Measurements from ENCODE around the gene PTK7.
"Not testable (repeated sequence)": the region's sequence is repeated elsewhere in the genome, so short reads cannot be mapped to it uniquely, and the experiment has no call there.

PTK7 gene

DNA sequence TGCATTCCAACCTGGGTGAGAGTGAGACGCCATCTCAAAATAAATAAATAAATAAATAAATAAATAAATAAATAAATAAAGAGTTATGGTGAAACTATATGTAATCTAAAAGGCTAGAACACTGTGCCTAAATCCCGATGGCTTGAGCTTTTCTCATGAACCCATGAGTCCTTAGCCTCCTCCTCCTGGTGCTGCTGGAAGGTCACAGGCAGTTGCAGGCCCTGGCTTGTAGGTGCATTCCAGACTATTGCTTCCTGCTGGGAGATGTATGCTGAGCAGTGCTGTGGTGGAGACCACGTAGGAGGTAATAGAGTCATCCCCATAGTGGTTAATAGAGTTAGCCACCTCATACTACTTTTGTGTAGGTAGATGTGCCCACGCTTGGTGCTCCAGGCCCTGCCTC is 12.5 kb downstream of the PTK7 start:
- peak in 1 of 2 donors; percentile 9 for DNase-seq

DNA sequence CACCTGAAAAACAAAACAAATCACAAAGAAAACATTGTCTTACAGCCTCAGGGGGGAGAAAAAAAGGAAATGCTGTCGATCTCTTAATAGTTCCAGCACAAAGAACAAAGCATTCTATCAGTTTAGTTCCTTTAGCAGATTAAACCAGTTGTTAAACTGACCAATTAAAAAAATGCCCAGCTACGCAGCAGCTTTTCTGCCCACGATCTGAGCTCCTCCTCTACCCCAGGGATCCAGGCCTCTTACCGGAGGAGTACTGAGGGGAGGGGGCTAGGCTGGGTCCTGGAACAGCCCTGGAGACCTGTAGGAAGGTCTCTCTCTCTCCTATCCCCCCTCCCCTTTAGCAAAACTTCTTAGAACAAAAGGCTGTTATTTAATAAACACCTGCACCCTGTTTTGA is 13.4 kb downstream of the PTK7 start:
- no peak for DNase-seq

DNA sequence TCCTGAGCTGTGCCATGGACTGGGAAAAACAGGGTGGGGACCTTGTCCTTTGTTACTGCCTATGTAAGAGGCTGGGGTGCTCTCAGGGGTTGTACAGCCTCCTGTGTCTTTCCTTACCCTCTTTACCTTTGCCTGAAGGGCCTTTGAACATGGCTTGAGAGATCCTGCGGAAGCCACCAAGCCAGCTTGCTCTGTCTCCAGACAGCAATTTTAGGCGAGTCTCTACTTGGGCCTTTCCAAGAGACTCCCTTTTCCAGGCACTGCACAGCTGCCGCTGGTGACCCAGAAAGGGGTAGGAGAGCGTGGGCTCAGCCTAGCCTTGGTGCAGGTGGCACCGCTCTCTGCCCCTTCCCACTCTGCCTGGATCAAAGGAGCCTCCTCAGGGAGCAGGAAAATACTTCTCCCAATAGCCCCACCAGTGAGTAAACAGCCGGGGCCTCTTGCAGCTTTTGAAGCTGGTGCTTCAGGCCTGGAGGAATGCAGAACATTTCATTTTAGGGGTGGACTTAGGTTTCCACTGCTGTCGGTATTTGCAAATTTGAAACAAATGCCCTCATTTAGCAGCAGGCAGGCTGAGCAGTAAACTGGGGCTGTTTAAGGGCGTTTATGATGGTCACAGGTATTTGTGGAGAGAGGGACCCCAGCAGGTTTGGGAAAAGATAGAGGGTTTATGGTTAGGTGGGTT is 13.9 kb downstream of the PTK7 start:
- DNase-seq: no peak

DNA sequence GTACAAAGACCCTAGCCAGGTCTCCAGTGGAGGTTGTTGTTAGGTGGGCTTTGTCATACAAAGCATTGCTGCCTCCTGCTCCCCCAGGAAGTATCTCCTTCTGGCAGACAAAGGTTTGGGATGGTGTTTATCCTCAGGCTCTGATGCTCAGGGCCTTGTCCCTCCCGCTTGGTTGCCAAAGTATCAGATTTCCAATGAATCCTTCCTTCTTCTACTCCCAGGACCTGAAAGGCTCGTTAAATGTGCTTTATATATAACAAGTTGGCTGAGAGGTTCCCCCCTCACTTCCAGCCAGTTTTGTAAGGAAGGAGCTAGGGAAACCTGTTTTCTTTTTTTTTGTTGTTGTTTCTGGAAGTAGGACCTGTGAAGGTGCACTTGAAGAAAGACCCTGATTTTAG is 14.4 kb downstream of the PTK7 start:
- DNase-seq: no peak

DNA sequence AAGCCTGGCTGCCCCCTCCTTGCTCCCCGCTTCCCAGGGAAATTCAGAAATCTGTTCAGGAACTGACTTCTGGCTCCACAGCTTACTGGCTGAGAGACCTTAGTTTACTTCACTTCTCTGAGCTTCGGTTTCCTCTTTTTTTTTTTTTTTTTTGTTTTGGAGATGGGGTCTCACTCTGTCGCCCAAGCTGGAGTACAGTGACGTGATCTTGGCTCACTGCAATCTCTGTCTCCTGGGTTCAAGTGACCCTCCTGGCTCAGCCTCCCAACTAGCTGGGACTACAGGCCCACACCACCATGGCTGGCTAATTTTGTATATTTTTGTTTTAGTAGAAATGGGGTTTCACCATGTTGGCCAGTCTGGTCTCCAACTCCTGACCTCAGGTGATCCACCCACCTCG is 14.9 kb downstream of the PTK7 start:
- DNase-seq: no peak

DNA sequence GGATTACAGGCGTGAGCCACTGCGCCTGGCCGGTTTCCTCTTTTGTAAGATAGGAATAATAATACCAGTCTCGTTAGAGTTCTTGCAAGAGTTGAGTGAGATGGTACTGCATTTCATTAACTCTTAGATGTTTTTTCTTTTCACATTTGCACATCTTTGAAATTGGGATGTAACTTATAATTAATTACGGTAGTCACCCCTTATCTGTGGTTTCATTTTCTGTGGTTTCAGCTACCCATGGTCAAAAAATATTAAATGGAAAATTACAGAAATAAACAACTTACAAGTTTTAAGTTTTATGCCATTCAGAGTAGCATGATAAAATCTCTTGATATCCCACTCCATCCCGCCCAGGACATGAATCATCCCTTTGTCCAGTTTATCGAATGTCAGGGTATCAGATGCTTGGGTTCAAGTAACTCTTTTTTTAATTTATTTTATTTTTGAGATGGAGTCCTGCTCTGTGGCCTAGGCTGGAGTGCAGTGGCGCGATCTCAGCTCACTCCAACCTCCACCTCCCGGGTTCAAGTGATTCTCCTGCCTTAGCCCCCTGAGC is 15.4 kb downstream of the PTK7 start:
- DNase-seq: no peak

DNA sequence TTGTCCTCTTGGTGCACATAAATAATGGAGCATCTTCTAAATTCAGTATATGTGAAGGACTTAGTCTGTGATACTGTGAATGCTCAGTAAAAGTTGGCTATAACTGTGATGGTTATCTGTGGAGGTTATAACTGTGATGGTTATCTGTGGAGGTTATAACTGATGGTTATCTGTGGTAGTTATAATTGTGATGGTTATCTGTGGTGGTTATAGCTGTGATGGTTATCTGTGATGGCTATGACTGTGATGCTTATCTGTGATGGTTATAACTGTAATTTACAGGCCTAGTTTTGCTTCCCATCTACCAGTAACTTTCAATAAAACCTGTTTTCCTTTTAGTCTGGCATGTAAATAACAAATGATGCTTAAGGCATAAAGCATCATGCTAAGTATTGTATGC is 16.5 kb downstream of the PTK7 start:
- no peak for DNase-seq

DNA sequence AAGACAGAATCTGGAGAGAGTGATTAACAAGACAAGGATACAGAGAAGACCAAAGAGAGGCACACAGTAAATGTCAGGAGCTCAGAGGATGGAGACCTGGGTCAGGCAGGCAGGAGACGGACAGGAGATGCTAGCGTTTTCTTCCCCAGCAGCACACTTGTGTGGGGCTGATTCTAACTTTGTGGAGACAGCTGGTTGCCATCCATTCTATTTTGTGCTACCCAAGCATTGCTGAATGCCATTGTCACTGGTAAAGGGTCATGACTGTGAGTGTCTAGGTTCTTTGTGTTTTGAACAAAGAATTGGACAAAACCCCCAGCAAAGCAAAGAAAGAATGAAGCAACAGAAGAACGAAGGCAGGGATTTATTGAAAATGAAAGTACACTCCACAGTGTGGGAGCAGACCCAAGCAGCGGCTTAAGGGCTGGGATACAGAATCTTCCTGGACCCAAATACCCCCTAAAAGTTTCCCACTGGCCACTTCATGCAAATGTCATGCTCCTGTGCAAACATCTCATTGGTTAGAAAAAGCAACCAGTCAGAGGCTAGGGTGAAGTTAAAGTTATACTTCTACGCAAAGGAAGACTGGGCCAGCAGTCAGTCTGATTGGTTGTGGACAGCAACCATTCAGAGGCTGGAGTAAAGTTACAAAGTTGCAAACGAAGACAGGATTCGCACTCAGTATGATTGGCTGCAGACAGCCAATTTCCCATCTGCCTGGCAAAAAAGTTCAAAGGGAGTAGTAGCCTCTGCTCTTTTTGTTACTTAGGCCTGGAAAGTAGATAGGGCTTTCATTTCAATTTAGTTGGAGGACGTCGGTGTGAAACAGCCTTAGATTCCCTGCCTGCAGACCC is 17.5 kb downstream of the PTK7 start:
- DNase-seq: peak; percentile 7 to 41

DNA sequence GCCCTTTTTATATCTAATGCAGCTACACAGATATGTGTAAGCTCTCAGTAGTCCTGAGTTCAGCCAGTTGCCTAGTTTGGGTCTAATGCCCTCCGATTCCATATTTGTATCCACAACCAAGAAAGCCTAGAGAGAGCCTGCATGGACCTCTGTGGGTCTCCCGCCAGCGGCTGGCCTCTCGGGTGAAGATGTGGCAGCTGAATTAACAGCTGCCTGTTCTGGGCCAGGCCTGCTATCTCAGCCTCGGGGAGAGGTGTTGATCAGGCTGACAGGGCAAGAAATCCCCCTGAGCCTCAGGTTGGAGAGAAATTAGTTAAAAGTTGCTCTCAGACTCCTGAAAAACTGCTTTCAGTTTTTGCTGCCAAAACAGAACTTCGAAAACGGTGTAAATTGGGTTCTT is 19.8 kb downstream of the PTK7 start:
- DNase-seq: no peak

DNA sequence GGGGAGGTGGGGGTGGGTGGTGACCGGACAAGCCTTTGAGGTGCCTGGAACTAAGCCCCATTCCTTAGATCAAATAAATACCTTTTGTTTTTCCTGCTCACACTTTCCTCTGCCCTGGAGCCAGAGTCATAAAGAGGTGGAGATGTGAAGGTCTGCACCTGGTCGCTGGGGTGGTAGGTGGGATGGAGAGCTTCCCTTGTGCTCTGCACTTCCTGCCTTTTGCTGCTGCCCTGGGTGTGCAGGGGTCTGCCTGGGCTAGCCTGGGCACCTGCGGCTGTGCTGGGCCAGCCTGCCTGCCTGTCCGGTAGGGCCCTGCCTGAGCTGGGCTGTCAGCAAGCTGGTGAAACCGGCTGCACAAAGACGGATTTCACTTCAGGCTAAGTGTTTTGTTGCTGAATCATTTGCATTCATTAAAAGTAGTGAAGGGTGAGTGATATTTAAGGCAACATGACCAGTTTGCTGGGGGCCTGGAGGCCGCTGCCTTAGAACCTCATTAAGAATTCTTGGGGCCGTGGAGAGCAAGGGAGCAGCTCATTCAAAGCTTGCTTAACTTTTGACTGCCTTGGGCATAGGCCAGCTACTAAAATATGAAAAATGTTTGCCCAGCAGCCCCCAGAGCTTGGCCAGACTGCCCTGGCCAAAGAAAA is 20.5 kb downstream of the PTK7 start:
- DNase-seq: no peak

DNA sequence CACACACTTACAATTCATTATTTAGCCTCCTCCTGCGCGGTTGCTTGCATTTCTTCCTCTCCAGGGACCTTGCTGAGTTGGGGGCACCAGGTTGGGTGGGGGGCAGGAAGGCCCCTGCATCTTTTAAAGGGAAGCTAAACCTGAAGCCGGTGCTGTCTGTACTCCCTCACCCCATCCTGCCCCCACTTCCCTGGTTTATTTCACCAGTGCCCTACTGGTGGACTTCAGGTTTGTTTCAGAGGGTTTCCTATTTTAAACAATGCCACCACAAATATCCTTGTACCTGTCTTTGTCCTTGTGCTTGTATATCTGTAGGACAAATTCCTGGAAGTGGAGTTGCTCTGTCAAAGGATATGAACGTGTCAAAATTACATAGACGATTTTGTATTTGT is 21.0 kb downstream of the PTK7 start:
- no peak for DNase-seq

DNA sequence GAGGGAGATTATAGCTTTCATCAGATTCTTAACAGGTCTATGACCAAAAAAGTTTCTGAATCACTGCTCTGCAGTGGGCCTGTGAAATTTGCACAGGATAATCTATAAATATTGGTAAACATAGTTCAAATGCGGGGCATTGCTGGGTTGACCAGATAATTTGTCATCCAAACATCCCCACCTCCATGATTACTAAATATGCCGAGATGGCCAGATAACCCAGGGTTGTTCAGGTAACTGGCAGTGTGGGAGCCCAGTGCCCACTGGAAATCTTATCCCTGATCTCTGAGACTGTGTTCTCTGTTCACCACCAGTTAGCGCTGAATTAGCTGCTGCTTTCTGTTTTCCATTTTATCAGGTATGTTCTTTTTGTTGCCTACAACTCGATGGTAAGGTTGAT is 21.4 kb downstream of the PTK7 start:
- DNase-seq: no peak

DNA sequence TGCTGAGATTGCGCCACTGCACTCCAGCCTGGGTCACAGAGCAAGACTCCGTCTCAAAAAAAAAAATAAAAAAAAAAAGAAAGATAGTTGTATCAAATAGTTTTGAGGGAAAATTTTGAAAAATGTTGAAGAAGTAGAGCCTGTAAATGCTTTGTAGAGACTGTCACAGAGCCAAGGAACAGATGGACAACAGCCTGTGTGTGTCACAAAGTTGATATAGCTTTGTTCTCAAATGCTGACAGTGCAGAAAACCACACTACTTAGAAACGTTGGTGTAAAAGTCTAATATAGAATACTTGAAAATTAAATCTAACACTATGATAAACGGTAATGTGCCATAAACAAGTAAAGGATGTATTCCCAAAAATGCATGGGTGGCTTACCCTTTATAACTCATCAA is 25.4 kb downstream of the PTK7 start:
- no peak for DNase-seq

DNA sequence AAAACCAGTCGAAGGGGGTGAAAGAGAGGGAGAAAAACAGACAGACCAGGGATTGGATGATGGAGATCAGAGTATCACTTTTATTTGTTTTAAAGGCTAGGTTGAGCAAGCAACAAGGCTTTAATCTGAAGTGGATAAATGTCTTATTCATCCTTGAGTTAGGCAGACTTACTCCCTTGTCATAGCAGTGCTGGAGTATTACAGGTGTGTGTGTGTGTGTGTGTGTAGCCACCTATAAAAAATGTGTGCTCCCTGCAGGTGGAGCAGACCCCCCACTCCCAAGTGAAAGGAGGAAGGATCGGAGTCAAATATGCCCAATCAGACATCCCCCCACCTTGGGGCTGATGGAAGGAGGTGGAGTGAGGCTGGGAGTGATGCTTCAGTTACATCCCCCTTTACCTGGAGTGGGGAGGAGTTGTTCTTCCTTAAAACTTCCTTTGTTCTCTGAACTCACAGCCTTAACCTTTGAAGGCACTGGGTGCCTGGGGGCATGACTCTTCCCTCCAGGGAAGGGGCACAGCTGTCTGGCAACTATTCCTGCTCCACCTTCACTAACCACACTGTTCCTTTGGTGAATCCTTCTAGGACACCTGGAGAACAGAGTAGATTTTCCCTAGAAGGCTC is 27.3 kb downstream of the PTK7 start:
- DNase-seq: no peak

DNA sequence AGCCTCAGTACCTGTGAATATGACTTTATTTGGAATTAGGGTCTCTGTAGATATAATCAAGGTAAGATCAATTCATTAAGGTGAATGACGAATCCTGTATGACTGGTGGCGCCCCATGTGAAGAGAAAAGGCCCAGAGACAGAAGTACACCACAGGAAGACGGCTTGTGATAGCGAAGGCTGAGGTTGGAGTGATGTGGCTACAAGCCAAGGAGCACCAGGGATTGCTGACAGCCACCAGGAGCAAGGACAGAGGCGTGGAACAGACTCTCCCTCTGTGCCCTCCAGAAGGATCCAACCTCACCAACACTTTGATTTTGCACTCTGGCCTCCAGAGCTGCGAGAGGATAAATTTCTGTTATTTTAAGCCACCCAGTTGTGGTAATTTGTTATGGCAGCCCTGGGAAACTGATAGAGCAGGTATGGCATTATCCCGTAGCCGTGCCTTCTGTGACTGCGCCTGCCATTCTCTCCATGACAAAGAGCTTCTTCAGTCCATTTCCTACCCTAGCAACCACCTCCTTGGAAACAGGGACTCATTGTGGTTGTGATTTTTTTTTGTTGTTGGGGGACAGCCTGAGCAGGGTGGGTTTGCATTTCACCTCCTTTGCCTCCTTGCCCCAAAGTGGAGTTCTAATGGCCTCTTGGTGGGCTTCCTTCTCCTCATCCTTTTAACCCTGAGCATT is 29.6 kb downstream of the PTK7 start:
- DNase-seq: no peak

DNA sequence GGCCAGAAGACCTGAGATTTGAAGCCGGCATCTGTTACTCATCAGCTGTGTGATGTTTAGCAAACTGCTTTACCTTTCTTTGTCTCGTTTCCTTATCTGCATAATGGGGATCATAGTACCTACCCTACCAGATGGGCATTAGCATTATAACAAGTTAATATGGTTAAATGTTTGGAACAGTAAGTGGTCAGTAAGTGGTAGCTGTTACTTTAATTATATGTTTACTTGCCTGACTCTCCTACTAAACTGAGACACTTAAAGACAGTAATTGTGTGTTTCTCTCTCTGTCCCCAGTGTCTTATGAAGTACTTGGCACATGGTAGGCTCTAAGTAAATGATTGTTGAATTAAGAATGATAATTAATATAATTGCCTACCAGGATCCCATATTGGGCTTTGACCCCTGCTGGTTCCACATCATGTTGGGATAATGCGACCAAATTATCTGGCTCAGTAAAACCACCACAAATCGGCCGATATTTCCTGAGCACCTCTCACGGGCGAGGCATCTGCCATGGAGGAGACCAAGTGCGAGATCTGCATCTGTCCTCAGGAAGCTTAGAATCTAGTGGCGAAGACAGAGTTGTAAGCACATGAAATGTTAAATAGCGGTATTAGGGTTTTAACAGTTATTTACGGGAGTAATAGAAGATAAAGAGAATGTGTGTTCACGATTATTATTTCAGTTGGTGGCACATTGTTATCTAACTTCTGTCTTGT is 31.4 kb downstream of the PTK7 start:
- no peak for DNase-seq

DNA sequence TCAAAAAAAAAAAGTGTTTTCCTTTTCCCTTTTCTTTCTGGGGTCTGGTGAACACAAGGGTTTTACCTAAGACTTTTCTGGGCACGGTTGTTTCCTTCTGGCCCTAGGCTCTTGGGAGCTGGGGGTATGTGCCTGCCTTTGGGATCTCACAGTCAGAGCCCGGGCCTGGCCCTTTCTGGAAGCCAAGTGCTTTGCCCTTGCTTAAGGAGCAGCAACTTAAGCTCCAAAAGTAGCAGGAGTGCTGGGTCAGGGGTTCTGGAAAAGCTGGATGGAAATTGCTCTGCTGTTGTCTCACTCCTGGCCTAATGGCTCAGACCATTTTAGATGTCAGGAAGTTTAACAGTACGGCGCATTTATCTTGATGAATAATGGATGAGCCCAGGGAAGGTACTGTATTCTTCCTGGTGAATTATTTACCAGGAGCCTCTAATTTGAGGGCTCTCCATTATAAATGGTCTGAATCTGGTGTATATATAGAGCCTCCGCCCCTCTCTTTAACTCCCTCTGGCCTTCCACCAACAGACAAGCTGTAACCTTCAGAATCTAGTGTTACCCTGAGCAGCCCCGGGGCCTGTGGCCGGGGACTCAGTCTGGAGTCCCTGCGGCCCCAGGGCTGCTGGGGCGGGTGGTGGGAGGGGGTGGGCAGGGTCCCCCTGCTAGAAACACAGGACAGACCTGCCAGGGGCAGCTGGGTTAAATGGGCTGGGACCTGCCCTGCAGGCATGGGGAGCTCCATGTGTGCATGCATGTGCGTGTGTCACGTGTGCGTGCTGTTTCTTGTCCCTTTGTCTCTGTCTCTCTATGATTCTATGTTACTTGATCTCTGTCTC is 37.5 kb downstream of the PTK7 start:
- no peak for DNase-seq

DNA sequence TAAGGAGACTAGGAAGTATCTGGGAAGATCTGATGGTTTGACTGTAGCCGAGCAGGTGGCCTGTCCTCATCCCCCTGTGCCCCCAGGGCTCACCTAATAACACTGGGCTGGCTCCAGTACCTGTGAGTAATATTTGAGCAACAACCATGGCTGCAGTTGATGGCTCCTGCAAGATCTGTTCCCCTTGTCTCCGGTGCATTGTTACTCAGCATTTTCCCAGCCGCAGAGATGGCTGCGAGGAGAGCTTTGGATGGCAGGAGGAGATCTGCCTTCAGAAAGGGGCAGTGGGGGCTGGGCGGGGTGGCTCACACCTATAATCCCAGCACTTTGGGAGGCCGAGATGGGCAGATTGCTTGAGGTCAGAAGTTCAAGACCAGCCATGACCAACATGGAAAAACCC is 39.3 kb downstream of the PTK7 start:
- DNase-seq: no peak

DNA sequence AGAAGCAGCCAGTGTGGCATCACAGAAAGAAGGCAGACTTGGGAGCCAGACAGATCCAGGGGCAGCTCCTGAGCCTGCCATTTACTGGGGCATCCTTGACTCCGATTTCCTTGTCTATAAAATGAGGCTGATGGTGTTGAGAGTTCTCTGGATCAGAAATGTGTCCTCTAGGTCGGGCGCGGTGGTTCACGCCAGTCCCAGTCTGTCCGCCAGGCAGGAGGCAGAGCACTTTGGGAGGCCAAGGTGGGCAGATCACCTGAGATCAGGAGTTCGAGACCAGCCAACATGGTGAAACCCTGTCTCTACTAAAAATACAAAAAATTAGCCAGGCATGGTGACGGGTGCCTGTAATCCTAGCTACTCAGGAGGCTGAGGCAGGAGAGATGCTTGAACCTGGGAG is 41.4 kb downstream of the PTK7 start:
- not testable (repeated sequence) for DNase-seq

DNA sequence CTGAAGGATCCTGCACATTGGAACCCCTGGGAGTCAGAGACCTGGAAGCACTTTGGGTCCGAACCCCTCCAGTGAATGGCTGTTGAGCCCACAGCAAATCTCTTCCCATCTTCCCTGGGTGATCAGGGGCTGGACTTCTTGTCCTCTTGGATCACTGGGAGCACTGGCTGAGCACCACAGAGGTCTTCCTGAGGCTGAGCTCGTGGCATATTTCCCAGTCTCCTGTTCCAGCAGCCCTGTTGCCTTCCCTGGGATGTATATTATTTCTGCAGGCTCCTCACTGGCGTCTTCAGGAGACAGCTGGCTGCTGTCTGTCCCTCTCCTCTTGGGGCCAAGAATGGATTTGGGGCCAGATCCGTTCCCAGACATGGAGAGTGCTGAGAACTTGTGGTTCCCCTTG is 43.4 kb downstream of the PTK7 start:
- no peak for DNase-seq
